Activated CD8-positive, alpha-beta T cell treated with anti-CD3 and anti-CD28 coated beads for 36 hours (primary cell): Measurements from ENCODE around the gene CRTAP. TPM values are rescaled to one million over a fixed set of nuclear protein-coding genes. Genes with fewer than 3 reads are reported as not detected.

Experiments used
- ATAC-seq: fragments of 200-7000 bp; cut with Tn5 transposase; one replicate; pipeline ENCODE4 v1.10.0; 2021; ENCODE audit warnings: mild to moderate bottlenecking, moderate library complexity
- CTCF ChIA-PET: fragments of 350-600 bp; sonication (Branson Sonifier 250); formaldehyde crosslinking; loops from one replicate; lab custom pipeline; 2021; ENCODE audit warnings: antibody characterized with exemption; lab: Charles Lee
- POLR2A ChIA-PET: fragments of 350-600 bp; sonication (Branson Sonifier 250); formaldehyde crosslinking; loops from one replicate; lab custom pipeline; 2021; ENCODE audit warnings: antibody characterized with exemption; lab: Charles Lee
- DNase-seq: peaks from one replicate; pipeline ENCODE4 v3.0.0-alpha.2; 2020
- H3K27ac Mint-ChIP-seq: one replicate; pipeline ENCODE4 v1.8.0; 2021; ENCODE audit warnings: mild to moderate bottlenecking, mixed read lengths
- H3K27me3 Mint-ChIP-seq: one replicate; pipeline ENCODE4 v1.8.0; 2021; ENCODE audit warnings: mixed read lengths
- H3K36me3 Mint-ChIP-seq: one replicate; pipeline ENCODE4 v1.8.0; 2021; ENCODE audit warnings: low read depth, mixed read lengths
- H3K4me1 Mint-ChIP-seq: one replicate; pipeline ENCODE4 v1.8.0; 2021; ENCODE audit warnings: low read depth, mixed read lengths
- H3K4me3 Mint-ChIP-seq: one replicate; pipeline ENCODE4 v1.8.0; 2021; ENCODE audit warnings: mild to moderate bottlenecking, moderate library complexity, mixed read lengths
- H3K9me3 Mint-ChIP-seq: one replicate; pipeline ENCODE4 v1.8.0; 2021; ENCODE audit warnings: mixed read lengths
- intact Hi-C: fragments of 100-400 bp; cut with micrococcal nuclease; formaldehyde crosslinking; loops from one replicate; pipeline ENCODE4 v1.10.0; 2022
- total RNA-seq, 2 experiments: library from RNA; stranded (reverse); gene quantifications; one replicate each; pipeline ENCODE4 v1.2.3, GENCODE V29; 2021
- TF ChIP-seq, protein P1 (sequence below): fragments of 200-600 bp; IDR thresholded peaks from one replicate; pipeline ENCODE4 v1.8.0; 2022; ENCODE audit warnings: antibody characterized with exemption, mild to moderate bottlenecking

CRTAP gene
- total RNA-seq, 2 experiments from 2014 or later: 32.7 to 35.7 TPM

GRCh38 chr3:33114622-33115023 is 809 bp downstream of the CRTAP start:
- ChIA-PET POLR2A (no interaction called here), CTCF (interaction anchor here (1.2 to 2.5 kb wide), 2 partner anchors 17 to 164 kb away, joined by 4 to 10 read pairs; no protein-coding TSS in a partner anchor)
- Mint-ChIP-seq H3K27me3 (no peaks in the 10 kb centered on the region), H3K36me3 (no peaks in the 10 kb centered on the region), H3K9me3 (no peaks in the 10 kb centered on the region), H3K27ac (peak overlapping the region; percentile 67), H3K4me3 (peak overlapping the region; percentile 79), H3K4me1 (peaks cover 34% of the 10 kb centered on the region)
- no peak for DNase-seq
- TF ChIP-seq, protein P1, sequence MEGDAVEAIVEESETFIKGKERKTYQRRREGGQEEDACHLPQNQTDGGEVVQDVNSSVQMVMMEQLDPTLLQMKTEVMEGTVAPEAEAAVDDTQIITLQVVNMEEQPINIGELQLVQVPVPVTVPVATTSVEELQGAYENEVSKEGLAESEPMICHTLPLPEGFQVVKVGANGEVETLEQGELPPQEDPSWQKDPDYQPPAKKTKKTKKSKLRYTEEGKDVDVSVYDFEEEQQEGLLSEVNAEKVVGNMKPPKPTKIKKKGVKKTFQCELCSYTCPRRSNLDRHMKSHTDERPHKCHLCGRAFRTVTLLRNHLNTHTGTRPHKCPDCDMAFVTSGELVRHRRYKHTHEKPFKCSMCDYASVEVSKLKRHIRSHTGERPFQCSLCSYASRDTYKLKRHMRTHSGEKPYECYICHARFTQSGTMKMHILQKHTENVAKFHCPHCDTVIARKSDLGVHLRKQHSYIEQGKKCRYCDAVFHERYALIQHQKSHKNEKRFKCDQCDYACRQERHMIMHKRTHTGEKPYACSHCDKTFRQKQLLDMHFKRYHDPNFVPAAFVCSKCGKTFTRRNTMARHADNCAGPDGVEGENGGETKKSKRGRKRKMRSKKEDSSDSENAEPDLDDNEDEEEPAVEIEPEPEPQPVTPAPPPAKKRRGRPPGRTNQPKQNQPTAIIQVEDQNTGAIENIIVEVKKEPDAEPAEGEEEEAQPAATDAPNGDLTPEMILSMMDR: no peak
- intact Hi-C loops: no loop called here
- ATAC-seq: no peak

DNA sequence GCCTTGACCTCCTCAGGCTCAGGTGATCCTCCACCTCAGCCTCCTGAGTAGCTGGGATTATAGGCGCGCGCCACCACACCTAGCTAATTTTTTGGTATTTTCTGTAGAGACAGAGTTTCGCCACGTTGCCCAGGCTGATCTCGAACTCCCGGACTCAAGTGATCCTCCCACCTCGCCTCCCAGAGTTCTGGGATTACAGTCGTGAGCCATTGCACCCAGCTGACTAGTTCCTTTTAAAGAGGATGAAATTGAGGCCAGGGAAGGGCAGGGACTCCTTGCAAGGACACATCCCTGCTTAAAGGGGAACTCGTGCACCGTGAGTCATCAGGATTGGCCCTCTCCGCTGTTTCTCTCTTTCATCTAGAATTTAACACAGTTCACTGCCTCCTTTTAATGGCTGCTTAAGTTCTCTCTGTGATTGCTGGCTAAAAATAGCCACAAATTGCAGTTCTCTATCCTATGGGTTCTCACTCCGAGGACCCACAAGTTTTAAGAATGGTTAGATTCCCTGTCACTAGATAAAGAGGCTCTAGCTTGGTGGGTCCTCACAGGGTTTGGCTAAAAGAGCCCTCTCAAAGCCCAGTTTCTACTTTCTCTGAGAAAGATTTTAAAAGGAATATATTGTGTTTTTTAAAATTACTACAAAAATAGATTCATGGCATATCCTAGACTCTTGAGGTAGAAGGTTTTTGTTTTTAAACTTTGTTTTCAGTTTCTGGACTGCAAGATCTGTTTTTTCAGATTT is 1.4 kb downstream of the CRTAP start:
- no peak overlapping the region for H3K27ac Mint-ChIP-seq
- H3K27me3 Mint-ChIP-seq: no peaks in the 10 kb centered on the region

DNA sequence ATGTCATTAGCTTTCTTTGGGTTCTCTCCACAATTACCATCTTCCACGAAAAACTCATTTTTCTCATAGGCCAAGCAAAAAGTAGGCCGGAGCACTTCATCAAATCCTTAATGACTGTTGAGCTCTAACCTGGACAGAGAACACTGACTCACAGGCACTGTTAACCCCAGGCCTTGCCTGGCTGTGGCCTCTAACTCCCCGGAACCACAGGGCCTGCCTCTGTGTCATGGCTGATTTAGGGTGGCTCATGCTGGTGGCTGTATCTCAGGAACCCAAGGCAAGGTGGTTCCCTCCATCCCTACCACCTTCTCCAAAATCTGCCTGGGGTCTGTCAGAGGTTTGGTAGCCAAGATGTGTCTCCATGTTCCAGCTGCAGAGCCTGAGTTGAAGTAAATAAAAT is 3.6 kb downstream of the CRTAP start:
- POLR2A ChIA-PET: no interaction called here
- Mint-ChIP-seq H3K27ac (no peak overlapping the region), H3K4me3 (no peak overlapping the region)

More for the DNA sequence above, 1.4 kb downstream of the CRTAP start:
- Mint-ChIP-seq H3K4me3 (peak overlapping the region; percentile 79), H3K9me3 (no peaks in the 10 kb centered on the region), H3K36me3 (no peaks in the 10 kb centered on the region), H3K4me1 (peaks cover 34% of the 10 kb centered on the region)
- POLR2A ChIA-PET: interaction anchor here (1.3 kb wide), 1 partner anchor 20 kb away, joined by 3 read pairs; no protein-coding TSS in a partner anchor
- TF ChIP-seq, protein P1: no peak
- DNase-seq (no peak), ATAC-seq (no peak)
- CTCF ChIA-PET: interaction anchor here (0.6 to 2.5 kb wide), 4 partner anchors 16 to 258 kb away, joined by 3 to 10 read pairs (median 6); no protein-coding TSS in a partner anchor
- intact Hi-C loops: no loop called here

DNA sequence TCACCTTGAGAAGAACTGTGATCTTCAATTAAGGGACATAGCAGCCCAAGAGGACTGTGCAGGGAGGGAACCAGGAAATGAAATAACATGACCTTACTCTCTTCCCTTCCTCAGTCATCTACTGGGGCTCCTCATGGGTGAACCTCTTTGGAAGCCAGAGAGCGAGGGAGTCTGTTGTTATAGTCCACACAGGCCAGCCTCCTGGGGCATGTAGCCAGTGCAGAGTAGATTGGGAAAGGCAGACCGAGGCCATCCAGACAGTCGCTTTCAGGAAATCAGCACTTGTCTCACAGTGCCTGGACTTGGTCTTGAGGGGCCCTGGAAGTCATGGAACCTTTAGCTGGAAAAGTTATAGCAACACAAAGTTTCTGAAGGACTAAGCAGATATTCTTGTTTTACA is 6.1 kb downstream of the CRTAP start:
- H3K4me1 Mint-ChIP-seq: peaks cover 25% of the 10 kb centered on the region
- no peak overlapping the region for H3K27ac Mint-ChIP-seq
- intact Hi-C loops: no loop called here
- no peak for DNase-seq
- H3K9me3 Mint-ChIP-seq: no peaks in the 10 kb centered on the region
- no peak overlapping the region for H3K4me3 Mint-ChIP-seq
- ChIA-PET POLR2A (no interaction called here), CTCF (interaction anchor here (1.3 kb wide), 1 partner anchor 12 kb away, joined by 6 read pairs; no protein-coding TSS in a partner anchor)
- no peak for ATAC-seq
- H3K36me3 Mint-ChIP-seq: peaks cover 2% of the 10 kb centered on the region
- no peaks in the 10 kb centered on the region for H3K27me3 Mint-ChIP-seq
- TF ChIP-seq, protein P1: no peak

More for the DNA sequence above, 3.6 kb downstream of the CRTAP start:
- peaks cover 26% of the 10 kb centered on the region for H3K4me1 Mint-ChIP-seq
- no peaks in the 10 kb centered on the region for H3K27me3 Mint-ChIP-seq
- peaks cover 2% of the 10 kb centered on the region for H3K36me3 Mint-ChIP-seq
- CTCF ChIA-PET: interaction anchor here (2.4 kb wide), 1 partner anchor 15 kb away, joined by 15 read pairs; no protein-coding TSS in a partner anchor
- H3K9me3 Mint-ChIP-seq: no peaks in the 10 kb centered on the region
- intact Hi-C loops: no loop called here
- TF ChIP-seq, protein P1: no peak
- no peak for ATAC-seq
- DNase-seq: peak; percentile 14

GRCh38 chr3:33122991-33123390 is 9.2 kb downstream of the CRTAP start:
- H3K4me3 Mint-ChIP-seq: no peak overlapping the region
- ChIA-PET POLR2A (no interaction called here), CTCF (interaction anchor here (1.6 kb wide), 1 partner anchor 9 kb away, joined by 7 read pairs; no protein-coding TSS in a partner anchor)
- H3K36me3 Mint-ChIP-seq: peaks cover 10% of the 10 kb centered on the region
- intact Hi-C loops: no loop called here
- ATAC-seq: no peak
- DNase-seq: no peak
- TF ChIP-seq, protein P1: no peak
- no peak overlapping the region for H3K27ac Mint-ChIP-seq
- H3K27me3 Mint-ChIP-seq: no peaks in the 10 kb centered on the region
- peaks cover 8% of the 10 kb centered on the region for H3K4me1 Mint-ChIP-seq
- no peaks in the 10 kb centered on the region for H3K9me3 Mint-ChIP-seq
